Naive B cell (primary cell): Measurements from ENCODE around the gene AMPD3. TPM values are rescaled to one million over a fixed set of nuclear protein-coding genes. Genes with fewer than 3 reads are reported as not detected.

Source experiments
- ATAC-seq, 2 donors: fragments of 150-1000 bp; cut with Tn5 transposase; 2 replicates each; pipeline ENCODE4 v1.10.0; 2021; ENCODE audit warnings: low read depth in 2 of 2, mild to moderate bottlenecking in 2 of 2, moderate library complexity in 2 of 2
- DNase-seq: peaks from one replicate; pipeline ENCODE4 v3.0.0; 2022
- H3K27ac Mint-ChIP-seq, 6 donors: one replicate each; pipeline ENCODE4 v1.8.0; 2020 to 2022; ENCODE audit warnings: mild to moderate bottlenecking in 6 of 6, mixed read lengths in 6 of 6, moderate library complexity in 5 of 6, inconsistent platforms in 2 of 6
- H3K27me3 Mint-ChIP-seq, 3 donors: one replicate each; pipeline ENCODE4 v1.8.0; 2021 to 2022; ENCODE audit warnings: mixed read lengths in 3 of 3, mild to moderate bottlenecking in 1 of 3
- H3K36me3 Mint-ChIP-seq, 2 donors: one replicate each; pipeline ENCODE4 v1.8.0; 2020 to 2022; ENCODE audit warnings: mixed read lengths in 2 of 2, inconsistent platforms in 1 of 2, mild to moderate bottlenecking in 1 of 2
- H3K4me1 Mint-ChIP-seq, 3 donors: one replicate each; pipeline ENCODE4 v1.8.0; 2020 to 2022; ENCODE audit warnings: mixed read lengths in 3 of 3, inconsistent platforms in 1 of 3, mild to moderate bottlenecking in 1 of 3, moderate library complexity in 1 of 3
- H3K4me3 Mint-ChIP-seq, 8 donors: one replicate each; pipeline ENCODE4 v1.8.0; 2020 to 2022; ENCODE audit warnings: mild to moderate bottlenecking in 8 of 8, mixed read lengths in 8 of 8, moderate library complexity in 8 of 8, inconsistent platforms in 2 of 8
- H3K9me3 Mint-ChIP-seq, 7 donors: one replicate each; pipeline ENCODE4 v1.8.0; 2020 to 2022; ENCODE audit warnings: mixed read lengths in 7 of 7, mild to moderate bottlenecking in 5 of 7, inconsistent platforms in 2 of 7, moderate library complexity in 1 of 7
- polyA plus RNA-seq, 6 donors: library from polyadenylated mRNA; unstranded; fragments of 300-500 nt; fragmentation: Illumina TruSeq; gene quantifications; one replicate each; pipeline ENCODE4 v1.2.3, GENCODE V29; 2021; ENCODE audit warnings: low read depth in 6 of 6

AMPD3 gene
- polyA plus RNA-seq, 6 donors from 2014 or later = 20.2 to 35.5 (median 27.3) TPM

DNA sequence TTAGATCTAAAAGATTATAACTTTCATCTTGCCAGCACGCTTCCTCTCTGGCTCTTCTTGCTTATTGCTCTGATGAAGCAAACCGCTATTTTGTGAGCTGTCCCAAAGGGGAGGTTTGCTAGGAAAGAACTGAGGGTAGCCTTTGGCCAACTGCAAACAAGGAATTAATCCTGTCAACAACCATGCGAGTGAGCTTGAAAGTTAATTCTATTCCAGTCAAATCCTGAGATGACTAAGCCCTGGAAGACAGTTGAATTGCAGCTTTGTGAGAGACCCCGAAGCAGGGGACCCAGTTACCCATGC lies 96.2 kb downstream of the AMPD3 start:
- H3K36me3 Mint-ChIP-seq = peaks cover 7 to 20% of the 10 kb centered on the region in 2 donors
- peaks cover 0 to 4% (median 0%) of the 10 kb centered on the region in 7 donors for H3K9me3 Mint-ChIP-seq
- no peak overlapping the region for H3K4me3 Mint-ChIP-seq
- no peak for DNase-seq
- ATAC-seq = no peak
- no peaks in the 10 kb centered on the region for H3K27me3 Mint-ChIP-seq
- peaks cover 10 to 34% (median 23%) of the 10 kb centered on the region in 3 donors for H3K4me1 Mint-ChIP-seq
- H3K27ac Mint-ChIP-seq = no peak overlapping the region

DNA sequence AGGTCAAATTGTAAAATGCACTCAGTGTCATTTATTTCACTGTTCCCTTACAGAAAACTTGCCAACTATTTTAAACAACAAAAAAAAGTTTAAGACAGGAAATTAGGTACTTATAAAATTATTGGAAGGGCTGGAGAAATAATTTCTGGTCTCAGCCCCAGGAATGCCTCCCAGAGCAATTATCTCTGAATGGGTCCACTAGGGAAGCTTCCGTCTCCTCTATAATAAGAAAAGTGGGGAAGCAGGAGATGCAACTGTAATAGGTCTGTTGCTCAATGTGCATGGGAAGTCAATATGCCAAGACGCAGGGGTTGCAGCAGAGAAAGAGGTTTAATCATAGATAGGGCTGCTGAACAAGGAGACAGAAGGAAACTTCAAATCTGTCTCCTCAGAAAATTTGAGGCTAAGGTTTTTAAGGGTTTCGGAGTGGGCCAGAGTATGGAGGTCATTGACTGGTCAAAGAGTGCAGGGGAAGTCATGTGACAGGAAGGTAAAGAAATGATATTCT lies 96.8 kb downstream of the AMPD3 start:
- Mint-ChIP-seq H3K36me3 (peaks cover 7 to 20% of the 10 kb centered on the region in 2 donors), H3K27me3 (no peaks in the 10 kb centered on the region), H3K4me1 (peaks cover 14 to 39% (median 30%) of the 10 kb centered on the region in 3 donors), H3K4me3 (no peak overlapping the region), H3K27ac (peak overlapping the region in 1 of 6 donors; percentile 28), H3K9me3 (peaks cover 0 to 4% (median 0%) of the 10 kb centered on the region in 7 donors)
- DNase-seq (no peak), ATAC-seq (no peak)

DNA sequence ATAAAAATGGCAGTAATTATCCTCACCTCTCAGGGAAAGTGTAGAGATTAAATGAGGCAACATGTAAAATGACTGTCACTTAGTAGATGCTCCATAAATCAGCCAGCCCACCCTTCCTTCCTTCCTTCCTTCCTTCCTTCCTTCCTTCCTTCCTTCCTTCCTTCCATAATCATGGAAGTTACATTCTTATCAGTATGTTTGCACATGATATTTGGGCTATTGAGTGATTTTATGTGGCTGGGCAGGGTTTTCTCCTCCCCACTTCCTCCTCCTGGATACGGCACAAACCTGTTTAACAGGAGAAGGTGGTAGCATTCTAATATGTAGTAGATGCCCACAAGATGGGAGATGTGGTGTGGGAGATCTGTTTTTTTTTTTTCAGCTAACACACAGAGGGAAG lies 101.5 kb downstream of the AMPD3 start:
- peaks cover 7 to 14% of the 10 kb centered on the region in 2 donors for H3K36me3 Mint-ChIP-seq
- H3K27ac Mint-ChIP-seq = peak overlapping the region in 3 of 6 donors; percentile 66 to 89 (median 85)
- H3K27me3 Mint-ChIP-seq = no peaks in the 10 kb centered on the region
- H3K4me3 Mint-ChIP-seq = peak overlapping the region in 2 of 8 donors; percentile 30 to 50
- H3K4me1 Mint-ChIP-seq = peaks cover 20 to 41% (median 29%) of the 10 kb centered on the region in 3 donors
- no peak for ATAC-seq
- no peak for DNase-seq
- H3K9me3 Mint-ChIP-seq = peaks cover 0 to 4% (median 0%) of the 10 kb centered on the region in 7 donors

Other genes starting within 250 kb of the AMPD3 start
- gene SBF2, start 161.0 kb upstream of the AMPD3 start, polyA plus RNA-seq = 1 to 10 TPM; 2.4 to 8.5 (median 3.1) TPM
- gene ADM, start 150.2 kb upstream of the AMPD3 start, polyA plus RNA-seq = 1 to 10 TPM in 1 of 6 donors, under 1 TPM in 1, not detected in 4; 0.19 to 1.9 TPM
- 100 to 1,000 TPM; 101 to 187 (median 132) TPM for gene RNF141, start 85.9 kb downstream of the AMPD3 start, polyA plus RNA-seq
- under 1 TPM in 5 of 6 donors, not detected in 1; 0.08 to 0.38 (median 0.29) TPM for gene LYVE1, start 113.4 kb downstream of the AMPD3 start, polyA plus RNA-seq
- 1 to 10 TPM in 2 of 6 donors, under 1 TPM in 4; 0.57 to 1.0 (median 0.78) TPM for gene IRAG1, start 238.5 kb downstream of the AMPD3 start, polyA plus RNA-seq